Effector CD8-positive, alpha-beta T cell (primary cell): ENCODE measurements around the gene SCNN1A.

ENCODE experiments used
- DNase-seq: peaks from one replicate; lab custom pipeline; 2025; lab: John Stamatoyannopoulos, UW

Gene SCNN1A

DNA sequence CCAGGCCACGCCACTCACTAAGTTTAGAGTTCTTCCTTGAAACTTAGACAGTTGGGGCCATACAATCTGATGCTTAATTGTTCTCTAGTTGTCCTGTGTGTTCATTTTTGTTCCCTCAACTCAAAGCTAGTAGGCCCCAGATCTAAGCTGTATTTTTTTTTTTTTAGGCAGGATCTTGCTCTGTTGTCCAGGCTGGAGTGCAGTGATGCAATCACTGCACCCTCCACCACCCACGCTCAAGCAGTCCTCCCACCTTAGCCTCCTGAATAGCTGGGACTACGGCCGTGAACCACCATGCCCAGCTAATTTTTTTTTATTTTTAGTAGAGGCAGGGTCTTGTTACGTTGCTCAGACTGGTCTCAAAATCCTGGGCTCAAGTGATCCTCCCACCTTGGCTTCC lies 41.0 kb downstream of the SCNN1A start:
- no peak for DNase-seq

DNA sequence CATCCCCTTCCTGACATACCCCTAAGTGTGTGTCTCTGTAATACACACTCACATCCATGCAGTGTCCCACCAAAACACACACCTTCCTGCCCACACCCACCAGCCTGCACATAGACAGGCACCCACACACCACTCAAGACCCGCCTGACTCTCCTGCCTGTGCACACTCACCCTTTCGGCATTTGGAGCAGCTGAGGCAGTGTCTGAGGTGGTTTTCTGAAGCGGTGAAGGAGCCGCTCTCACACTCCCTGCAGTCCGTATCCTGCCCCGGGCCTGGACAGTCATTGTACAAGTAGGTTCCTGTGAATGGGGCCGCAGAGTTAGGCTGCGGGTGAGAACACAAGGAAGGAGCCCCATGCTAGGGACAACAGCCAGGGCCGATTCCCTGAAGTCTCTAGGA lies 41.8 kb downstream of the SCNN1A start:
- no peak for DNase-seq

DNA sequence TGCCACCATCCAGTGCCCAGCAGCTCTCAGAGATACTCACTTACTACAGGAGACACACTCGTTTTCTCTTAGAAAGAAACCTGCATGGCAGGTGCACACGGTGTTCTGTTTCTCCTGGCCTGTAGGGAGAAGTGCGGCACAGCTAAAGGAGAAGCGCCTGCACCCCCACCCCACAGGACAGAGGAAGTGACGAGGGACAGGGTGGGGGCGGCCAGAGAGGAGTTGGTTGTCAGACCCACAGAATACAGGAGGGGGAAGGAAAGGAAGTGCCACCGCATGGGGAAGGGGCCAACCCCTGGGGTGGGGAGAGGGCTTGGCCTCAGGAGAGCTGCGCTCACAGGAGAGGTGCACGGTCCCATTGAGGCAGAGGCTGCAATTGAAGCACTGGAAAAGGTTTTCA lies 42.3 kb downstream of the SCNN1A start:
- no peak for DNase-seq

DNA sequence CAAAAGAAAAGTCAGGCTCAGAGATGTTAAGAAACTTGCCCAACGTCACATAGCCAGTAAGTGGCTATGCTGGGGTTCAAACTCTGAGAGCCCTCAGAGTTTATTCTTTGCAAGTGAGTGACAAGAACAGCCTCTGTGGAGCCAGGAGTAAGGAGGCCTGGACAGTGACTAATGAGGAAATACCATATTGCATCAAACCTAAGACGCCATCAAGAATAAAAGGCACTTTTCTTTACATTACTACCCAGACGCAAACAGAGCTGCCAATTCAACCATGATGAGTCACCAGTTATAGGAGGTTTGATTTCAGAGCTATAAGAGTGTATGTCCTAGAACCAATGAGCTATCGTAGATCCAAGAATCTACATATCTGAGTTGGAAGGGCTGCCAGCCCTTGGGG lies 42.9 kb downstream of the SCNN1A start:
- no peak for DNase-seq

DNA sequence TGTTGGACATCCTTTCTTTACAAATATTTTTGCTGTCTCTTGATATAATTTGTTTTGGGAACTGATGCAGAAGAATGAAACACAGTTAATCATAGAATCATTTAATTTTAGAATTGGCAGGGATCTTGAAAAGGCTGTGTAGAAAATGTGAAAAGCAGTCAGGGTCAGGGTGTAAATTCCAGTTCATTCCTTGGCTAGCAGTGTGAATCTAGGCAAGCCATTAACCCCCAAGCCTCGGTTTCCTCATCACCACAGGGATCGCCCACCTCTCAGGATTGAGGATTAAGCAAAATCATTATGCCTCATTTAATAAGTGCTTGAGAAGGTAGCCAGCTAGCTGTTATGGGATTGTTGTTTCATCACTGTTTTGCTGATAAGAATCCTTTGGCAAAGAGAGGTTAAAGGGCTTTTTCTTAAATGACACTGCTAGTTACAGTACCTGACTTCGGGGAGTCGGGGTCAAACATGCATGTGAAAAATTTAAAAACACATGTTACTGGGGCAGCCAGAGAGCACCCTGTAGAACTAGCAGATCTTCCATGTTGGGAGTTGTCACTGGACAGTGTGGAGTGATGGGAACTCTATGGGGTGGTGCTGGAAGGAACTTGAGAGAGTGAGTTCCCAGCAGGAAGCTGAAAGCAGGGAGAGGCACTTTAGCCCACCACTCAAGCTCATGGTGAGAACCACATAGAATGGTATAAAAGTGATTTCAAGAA lies 44.2 kb downstream of the SCNN1A start:
- no peak for DNase-seq

DNA sequence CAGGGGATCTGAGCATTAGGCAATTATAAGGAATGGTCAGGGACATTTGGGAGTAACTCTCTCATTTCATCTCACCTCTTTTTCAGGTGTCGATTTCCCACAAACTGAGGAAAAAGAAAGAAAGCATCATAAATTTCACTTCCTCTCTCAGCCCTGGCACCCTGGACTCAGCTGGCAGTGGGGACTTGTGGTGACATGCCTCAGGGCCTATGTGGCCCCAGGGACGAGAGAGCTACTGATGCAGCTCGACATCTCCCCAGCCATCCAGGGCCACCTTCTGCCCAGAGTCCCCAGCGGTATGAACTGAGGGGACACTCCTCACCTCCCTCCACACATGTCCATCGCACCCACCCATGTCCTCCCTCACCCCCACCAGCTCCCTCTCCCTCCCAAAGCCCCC lies 45.2 kb downstream of the SCNN1A start:
- DNase-seq, result no peak

DNA sequence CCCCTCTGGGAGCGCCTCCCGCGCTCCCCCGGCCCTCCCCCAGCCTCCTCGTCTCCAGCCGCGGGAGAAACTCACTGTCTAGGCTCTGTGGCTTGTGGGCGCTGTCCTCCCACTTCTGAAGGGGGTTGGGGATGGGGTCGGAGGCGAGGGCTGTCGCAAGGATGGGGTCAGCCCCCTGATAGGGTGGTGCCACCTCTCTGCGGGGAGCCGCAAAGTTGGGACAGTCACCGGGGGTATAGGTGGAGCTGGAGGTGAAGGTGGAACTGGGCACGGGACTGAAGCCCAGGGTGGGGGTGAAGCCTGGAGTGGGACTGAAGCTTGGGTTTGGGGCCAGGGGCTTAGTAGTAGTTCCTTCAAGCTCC lies 45.7 kb downstream of the SCNN1A start:
- no peak for DNase-seq

DNA sequence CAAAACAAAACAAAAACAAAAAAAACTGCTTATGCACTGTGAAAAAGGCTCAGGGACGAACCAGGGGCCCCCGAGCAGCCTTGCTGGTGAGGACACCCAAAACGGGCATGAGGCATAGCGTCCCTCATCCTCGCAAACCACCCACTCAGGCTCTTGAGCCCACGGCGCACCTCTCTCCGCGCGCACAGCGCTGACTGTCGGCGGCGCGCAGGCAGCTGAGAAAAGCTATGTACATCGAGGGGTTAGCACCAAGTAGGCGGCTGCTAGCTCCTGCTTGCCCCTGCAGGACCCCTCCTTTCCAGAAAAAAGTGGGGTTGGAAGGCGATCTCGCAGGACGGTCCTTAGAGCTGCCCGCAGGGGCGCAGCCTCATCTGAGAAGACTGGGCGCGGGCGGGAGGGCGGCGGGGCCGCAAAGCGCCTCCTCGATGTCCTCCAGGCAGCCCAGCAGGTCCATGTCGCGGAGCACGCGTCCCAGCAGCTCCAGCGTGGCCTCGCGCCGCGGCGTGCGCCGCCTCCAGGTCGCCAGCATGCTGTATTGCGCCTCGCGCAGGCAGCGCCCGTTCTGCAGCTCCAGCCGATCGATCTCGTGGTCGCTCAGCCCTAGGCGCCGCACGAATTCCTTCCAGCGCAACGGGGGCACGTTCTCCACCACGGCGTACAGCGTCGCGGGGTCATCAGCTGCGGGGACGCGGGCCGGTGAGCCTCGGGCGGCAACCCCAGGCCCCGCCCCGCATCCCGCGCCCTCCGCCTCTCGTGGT lies 46.2 kb downstream of the SCNN1A start:
- DNase-seq, result no peak

DNA sequence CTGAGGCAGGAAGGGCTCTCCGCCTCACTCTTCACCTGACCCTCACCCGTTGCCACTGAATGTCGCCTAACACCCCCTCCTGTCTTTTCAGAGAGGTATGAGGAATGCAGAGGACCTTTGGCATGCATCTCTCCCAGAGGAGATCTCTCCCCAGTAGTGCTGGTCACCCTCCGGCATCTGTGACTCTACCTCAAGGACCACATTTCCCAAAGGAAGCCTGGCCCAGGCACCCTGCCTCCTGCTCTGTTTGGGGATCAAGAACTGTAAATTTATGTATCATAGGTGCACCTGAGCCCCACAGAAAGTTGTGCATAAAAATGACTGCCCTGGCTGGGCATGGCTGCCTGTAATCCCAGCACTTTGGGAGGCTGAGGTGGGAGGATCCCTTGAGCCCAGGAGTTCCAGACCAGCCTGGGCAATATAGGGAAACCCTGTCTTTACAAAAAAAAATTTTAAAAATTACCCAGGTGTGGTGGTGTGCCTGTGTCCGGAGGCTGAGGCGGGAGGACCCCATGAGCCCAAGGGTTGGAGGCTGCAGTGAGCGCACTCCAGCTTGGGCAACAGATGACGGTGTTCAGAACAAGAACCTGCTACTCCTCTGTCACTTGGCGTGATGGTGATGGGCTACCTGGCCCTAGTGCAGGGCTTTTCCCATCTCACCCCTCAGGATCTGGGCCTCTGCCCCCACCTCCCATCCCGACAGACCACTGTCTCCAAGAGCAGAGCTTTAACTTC lies 47.2 kb downstream of the SCNN1A start:
- DNase-seq, result no peak

DNA sequence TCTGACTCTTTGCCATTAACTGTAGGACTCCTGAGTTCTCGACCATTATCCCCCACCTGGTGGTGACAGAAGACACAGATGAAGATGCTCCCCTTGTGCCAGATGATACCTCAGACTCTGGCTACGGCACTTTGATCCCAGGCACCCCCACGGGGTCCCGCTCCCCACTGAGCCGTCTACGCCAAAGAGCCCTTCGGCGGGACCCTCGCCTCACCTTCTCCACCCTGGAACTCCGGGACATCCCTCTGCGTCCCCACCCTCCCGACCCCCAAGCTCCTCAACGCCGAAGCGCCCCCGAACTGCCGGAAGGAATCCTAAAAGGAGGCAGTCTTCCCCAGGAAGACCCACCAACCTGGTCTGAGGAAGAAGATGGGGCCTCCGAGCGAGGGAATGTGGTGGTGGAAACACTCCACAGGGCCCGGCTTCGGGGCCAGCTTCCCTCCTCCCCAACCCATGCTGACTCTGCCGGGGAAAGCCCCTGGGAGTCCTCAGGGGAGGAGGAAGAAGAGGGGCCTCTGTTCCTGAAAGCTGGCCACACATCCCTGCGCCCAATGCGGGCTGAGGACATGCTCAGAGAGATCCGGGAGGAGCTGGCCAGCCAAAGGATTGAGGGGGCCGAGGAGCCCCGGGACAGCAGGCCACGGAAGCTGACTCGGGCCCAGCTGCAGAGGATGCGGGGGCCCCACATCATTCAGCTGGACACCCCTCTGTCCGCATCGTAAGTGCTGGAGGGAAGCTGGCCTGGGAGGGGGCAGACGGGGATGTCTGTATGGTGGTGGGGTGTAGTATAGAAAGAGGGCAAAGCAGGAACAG lies 47.9 kb downstream of the SCNN1A start:
- no peak for DNase-seq

DNA sequence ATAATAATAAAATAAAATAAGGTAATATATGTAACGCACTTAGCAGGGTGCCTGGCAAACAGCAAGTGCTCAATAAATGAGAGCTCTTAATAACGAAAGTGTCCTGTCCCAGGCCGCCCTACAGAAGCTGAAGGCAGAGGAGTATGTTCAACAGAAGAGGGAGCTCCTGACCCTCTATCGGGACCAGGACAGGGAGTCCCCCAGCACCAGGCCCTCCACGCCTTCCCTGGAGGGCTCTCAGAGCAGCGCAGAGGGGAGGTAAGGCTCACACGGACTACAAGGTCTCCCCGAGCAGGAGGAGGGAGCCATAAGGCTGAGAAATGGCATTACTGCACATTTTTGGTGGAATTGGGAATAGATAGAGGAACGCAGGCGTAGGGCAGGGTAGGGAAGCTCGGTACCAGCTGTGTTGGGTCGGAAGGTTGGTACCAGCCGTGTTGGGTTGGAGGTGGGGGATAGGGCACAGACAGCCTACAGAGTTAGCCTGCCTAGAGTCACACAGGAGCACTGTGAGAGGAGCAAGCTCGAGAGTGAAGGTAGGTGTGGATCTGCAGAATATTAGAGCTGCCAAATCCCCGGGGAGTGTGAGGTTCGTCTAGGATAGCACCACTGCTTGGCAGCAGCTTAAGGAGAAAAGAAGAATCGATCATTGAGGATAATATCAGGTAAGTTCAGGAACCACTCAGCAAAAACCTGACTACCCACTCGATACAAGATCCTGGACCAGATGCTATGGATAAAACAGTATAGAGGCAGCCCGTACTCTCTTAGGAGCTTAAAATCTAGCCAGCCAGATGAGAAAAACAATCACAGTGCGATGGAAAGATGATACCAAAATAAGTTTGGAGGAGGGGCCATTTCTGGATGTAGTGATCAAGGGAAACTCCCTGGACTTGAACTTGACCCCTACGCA lies 48.8 kb downstream of the SCNN1A start:
- DNase-seq, result no peak

DNA sequence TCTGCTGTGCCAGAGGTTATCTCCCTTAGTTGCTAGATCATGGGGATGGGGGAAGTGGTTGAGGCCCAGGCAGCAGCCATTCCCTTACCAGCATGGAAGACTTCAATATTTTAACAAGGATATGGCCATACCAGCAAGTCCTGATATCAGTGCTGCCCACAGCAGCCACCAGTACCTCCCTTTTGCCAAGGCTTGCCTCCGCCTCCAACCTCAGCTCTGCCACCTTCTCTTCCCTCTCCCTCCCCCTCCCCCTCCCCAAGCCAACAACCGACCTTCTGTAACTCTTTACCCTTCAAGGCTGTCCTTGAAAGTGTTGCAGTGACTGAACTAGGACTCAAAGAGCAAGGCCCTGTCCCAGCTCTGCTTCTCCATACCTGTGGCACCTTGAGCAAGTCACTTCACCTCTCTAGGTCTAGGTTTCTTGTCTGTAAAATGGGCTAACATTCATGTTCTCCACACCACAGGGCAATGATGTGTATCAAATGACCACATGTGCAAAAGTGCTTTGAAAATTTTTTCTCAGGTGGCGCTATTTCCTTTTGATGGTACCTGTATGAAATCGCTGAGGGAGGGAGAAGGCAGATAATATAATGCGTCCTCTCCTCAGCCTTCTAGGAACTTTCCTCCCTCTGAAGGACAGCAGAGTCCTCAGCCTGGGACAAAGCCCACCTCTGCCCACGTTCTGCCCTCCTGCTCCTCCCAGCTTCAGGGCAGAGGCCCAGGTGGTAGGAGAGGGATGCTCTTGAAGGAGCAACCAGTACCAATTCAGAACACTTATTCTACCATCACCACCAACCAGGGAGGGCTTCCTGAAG lies 50.2 kb downstream of the SCNN1A start:
- DNase-seq, result no peak

DNA sequence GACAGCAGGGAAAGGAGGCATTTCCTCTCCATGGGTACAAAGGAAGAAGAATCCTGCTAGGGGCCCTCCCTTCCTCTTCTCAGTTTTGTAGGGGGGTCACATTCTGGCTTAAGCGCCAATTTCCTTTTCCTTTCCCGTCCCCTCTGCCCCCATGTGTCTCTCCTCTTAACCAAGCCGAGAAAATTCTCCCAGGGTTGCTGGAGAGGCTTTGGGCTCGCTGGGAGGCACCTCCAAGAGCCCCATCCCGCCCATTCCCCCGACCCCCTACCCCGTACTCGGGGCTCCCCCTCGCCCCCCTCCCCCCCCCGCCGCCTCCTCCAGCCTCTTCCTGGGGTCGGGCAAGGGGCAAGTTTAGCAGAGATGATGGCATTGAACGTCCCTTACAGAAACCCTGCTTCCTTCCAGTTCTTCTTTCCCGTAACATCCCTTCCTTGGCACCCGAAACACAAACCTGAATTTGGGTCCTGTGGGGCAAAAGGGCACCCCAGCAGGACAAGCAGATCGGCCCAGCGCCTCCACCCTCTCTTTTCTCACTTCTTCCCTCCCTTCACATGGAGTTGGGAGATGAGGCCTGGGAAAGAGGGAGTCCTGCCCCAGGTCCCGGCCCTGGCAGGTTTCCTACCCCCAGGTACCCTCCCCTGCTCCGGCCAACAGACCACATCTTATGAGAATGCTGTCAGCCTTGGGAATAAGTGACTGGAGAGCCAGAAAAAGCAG lies 51.2 kb downstream of the SCNN1A start:
- no peak for DNase-seq

DNA sequence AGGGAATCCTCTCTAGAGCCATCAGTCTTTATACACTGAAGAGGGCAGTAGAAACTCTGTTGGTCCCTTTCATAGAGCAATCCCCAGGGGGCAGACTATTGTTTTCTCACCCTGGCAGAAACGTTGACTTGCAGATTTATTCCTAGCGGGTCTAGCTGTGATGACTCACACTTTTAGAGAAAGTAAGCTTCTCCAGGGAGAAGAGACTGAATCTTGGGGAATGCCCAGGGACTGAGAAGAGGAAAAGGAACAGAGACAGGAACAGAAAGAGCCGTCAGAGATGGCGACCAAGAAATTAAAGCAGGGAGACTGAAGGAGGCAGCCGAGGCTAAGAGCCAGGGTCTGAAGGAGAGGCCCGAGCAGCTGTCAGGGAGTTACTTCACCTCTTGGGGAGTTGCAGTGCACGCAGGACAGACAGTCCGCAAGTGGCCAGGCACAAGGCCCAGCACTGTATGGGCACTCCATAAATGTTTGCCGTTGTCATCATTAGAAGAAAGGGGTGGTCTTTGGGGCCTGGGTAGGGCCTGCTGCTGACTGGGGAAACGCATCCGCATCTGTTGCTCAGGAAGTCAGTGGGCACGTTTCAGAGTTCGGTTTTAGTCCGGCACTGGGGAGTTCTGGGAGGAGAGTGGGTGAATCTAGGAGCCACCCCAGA lies 51.9 kb downstream of the SCNN1A start:
- peak; percentile 13 for DNase-seq

DNA sequence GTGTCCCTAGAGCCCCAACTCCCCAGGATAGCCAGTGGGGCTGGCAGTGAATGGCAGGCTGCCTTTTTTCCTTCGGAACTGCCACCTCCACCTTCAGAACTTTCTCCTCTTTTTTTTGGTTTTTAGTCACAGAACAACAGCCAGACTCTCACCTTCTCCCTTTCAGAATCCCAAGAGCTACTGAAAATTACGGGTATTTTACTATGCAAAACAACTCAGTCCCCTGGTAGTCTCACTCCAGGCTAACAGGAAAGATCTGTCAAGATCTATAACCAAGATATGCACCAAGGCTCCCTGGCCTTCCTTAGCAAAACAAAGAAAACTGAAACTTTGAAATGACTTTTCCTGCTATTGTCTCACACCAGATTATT lies 52.4 kb downstream of the SCNN1A start:
- DNase-seq, result no peak

DNA sequence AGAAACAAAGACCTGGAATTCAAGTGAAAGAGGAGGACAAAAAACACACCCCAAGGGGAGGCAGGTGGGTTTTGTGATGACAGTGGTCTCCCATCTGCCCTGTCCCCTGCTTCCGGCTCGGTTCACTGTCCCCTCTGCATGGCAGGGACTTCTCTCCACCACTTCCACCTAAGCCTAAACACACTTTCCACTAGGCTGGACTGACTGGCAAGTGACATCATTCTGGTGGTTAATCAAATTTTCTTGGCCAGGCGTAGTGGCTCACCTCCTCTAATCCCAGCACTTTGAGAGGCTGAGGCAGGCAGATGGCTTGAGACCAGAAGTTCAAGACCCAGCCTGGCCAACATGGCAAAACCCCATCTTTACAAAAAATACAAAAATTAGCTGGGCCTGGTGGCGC lies 53.0 kb downstream of the SCNN1A start:
- no peak for DNase-seq

DNA sequence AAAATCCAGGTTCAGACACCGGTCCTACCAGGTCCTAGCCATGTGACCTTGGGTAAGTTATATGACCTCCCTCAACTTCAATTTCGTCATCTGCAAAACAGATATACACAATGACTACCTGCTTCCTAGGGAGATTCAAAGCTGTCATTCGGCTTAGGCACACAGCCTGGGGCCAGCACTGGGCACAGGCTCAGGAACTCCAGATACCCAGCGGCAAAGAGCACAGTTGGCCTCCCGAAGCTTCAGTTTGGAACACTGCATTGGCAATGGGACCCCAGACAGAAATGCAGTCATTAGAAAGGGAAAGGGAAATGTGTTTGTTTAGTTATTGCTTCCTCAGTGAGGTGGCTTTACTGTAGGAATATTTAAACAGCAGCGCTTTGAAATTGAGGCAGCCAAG lies 53.5 kb downstream of the SCNN1A start:
- DNase-seq, result no peak

DNA sequence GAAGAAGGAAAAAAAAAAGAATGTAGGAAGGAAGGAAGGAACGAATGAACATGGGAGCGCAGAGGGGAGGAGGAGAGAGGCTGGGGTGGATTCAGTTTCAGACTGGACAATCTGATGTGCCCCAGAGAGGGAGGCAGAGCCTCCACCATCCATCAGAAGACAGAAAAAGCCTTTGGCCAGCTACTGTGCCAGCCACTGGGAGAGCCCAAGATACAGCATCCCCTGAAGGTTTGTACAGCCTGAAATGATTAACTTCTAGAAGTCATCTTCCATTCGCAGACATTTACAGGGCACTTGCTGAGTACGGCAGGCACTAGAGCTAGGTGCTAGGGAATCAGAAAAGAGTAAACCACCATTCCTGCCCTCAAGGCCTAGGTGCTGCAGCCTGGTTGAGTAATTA lies 55.9 kb downstream of the SCNN1A start:
- no peak for DNase-seq

DNA sequence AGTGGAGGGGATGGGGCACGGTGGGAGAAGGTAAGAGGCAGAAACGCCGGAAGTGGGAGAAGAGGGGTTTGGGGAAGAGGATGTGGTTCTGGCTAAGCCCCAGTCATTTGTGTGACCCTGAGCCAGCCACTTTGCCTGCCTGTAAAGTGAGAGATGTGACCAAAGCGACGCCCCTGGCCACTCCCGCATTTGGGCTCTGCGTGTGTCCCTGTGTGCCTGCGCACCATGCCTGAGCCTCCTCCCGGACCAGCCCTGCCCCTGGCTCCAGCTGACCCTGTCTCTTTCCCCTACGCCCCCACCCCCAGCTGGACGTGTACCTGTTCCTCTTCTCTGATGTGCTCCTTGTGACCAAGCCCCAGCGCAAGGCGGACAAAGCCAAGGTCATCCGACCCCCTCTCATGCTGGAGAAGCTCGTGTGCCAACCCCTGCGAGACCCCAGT lies 56.9 kb downstream of the SCNN1A start:
- DNase-seq, result no peak
